OCI-LY7 (cell line): ENCODE results near the gene AQP11. TPM values are rescaled to one million over a fixed set of nuclear protein-coding genes. Genes with fewer than 3 reads are reported as not detected.
A peak's percentile ranks its signal among the peaks of the same experiment; 100 is the strongest.
"Not testable (repeated sequence)": the region's sequence is repeated elsewhere in the genome, so short reads cannot be mapped to it uniquely, and the experiment has no call there.

ENCODE experiments used
- BruUV-seq: library from RNA; stranded (reverse); fragments of 400-500 nt; replicated peaks from 2 replicates; lab custom pipeline; 2021; lab: Mats Ljungman, UMichigan
- CTCF ChIA-PET: fragments of 300-600 bp; sonication (Branson Sonifier 250); formaldehyde crosslinking; loops from one replicate; lab custom pipeline; 2022; ENCODE audit warnings: antibody characterized with exemption; ENCODE audit not compliant: unreplicated experiment; lab: Charles Lee
- POLR2A ChIA-PET: fragments of 300-600 bp; sonication (Branson Sonifier 250); formaldehyde crosslinking; loops from one replicate; lab custom pipeline; 2022; ENCODE audit warnings: antibody characterized with exemption; lab: Charles Lee
- DNase-seq: peaks from one replicate; pipeline ENCODE4 v3.0.0-alpha.2; 2015; ENCODE audit warnings: low spot score
- H2AFZ ChIP-seq: fragments of 200-600 bp; sonication (generic), shearing (Covaris generic); 2 replicates; pipeline ENCODE4 v1.6.1; 2014; ENCODE audit warnings: mild to moderate bottlenecking, antibody characterized with exemption, low read length, moderate library complexity
- H3K27ac ChIP-seq: fragments of 200-600 bp; sonication (generic); 2 replicates; pipeline ENCODE4 v1.5.1; 2014; ENCODE audit warnings: mixed run types, low read depth, mild to moderate bottlenecking, moderate library complexity, low read length, inconsistent platforms; ENCODE audit not compliant: poor library complexity, severe bottlenecking
- H3K36me3 ChIP-seq: fragments of 200-600 bp; sonication (generic); 2 replicates; pipeline ENCODE4 v1.6.1; 2014; ENCODE audit warnings: mild to moderate bottlenecking, antibody characterized with exemption, low read length, moderate library complexity, mixed read lengths; ENCODE audit not compliant: insufficient read depth
- H3K4me1 ChIP-seq: fragments of 200-600 bp; sonication (generic); 2 replicates; pipeline ENCODE4 v1.5.1; 2014; ENCODE audit warnings: mild to moderate bottlenecking, low read length; ENCODE audit not compliant: insufficient read depth, poor library complexity, severe bottlenecking
- H3K4me2 ChIP-seq: fragments of 200-600 bp; sonication (generic); 2 replicates; pipeline ENCODE4 v1.6.1; 2014; ENCODE audit warnings: mild to moderate bottlenecking, low read length
- H3K4me3 ChIP-seq: fragments of 200-600 bp; sonication (generic); 2 replicates; pipeline ENCODE4 v1.5.1; 2014; ENCODE audit warnings: mild to moderate bottlenecking, low read depth, low read length; ENCODE audit not compliant: poor library complexity, severe bottlenecking
- H3K79me2 ChIP-seq: fragments of 200-600 bp; sonication (generic); 2 replicates; pipeline ENCODE4 v1.6.1; 2016; ENCODE audit warnings: low read depth, mild to moderate bottlenecking, low read length, moderate library complexity, mixed read lengths; ENCODE audit not compliant: insufficient read depth
- H3K9me2 ChIP-seq: fragments of 200-600 bp; sonication (generic); 2 replicates; pipeline ENCODE4 v1.6.1; 2016; ENCODE audit warnings: mild to moderate bottlenecking, low read length, mixed read lengths; ENCODE audit not compliant: insufficient read depth
- H3K9me3 ChIP-seq: fragments of 200-600 bp; sonication (generic); 2 replicates; pipeline ENCODE4 v1.6.1; 2014; ENCODE audit warnings: mild to moderate bottlenecking, mixed run types, low read length, mixed read lengths
- H4K20me1 ChIP-seq: fragments of 200-600 bp; sonication (generic); 2 replicates; pipeline ENCODE4 v1.6.1; 2014; ENCODE audit warnings: mild to moderate bottlenecking, antibody characterized with exemption, low read length, moderate library complexity, mixed read lengths; ENCODE audit not compliant: insufficient read depth
- EZH2phosphoT487 ChIP-seq: fragments of 200-600 bp; sonication (generic); IDR thresholded peaks from 2 replicates; pipeline ENCODE4 v1.6.1; 2018; ENCODE audit warnings: low read depth, borderline replicate concordance, mild to moderate bottlenecking, mixed run types, antibody characterized with exemption, low read length, moderate library complexity, mixed read lengths
- intact Hi-C: fragments of 100-400 bp; cut with micrococcal nuclease; formaldehyde crosslinking; loops from one replicate; pipeline ENCODE4 v1.10.0; 2022; ENCODE audit not compliant: unreplicated experiment
- total RNA-seq, 2 experiments: library from RNA; depleted of rRNA in 1 of 2; stranded (reverse); fragments of >200 nt in 1 of 2; shearing (Covaris generic) in 1 of 2; gene quantifications; 2 replicates each; pipeline ENCODE4 v1.2.3, GENCODE V29; 2014 to 2022
- TF ChIP-seq, protein P1 (sequence below): fragments of 200-600 bp; sonication (generic); conservative IDR thresholded peaks from 2 replicates; pipeline ENCODE4 v1.5.1; 2014; ENCODE audit warnings: mild to moderate bottlenecking, antibody characterized with exemption, low read length, moderate library complexity, mixed read lengths

AQP11 gene
- total RNA-seq, 2 experiments from 2014 or later: not detected

DNA sequence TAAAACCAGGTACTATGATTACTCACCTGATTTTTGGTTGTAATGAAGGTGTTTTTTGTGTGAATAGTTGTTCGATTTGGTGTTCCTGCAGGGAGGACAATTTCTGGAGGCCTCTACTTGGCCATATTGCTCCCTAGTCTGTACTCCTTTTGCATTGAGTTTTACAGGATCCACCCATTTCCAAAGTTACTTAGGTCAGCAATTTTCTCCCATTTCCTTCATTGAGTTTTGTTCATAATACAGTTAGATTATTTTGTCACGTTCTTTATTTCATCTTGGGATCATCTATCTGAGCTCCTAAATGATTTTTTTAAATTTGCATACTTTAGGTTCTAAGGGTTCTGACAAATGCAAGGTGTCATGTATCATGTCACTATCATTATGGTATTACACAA, 20.1 kb upstream of the AQP11 start:
- Histone ChIP-seq H3K36me3 (no peaks in the 10 kb centered on the region), H3K9me2 (no peaks in the 10 kb centered on the region), H3K4me3 (no peak overlapping the region), H4K20me1 (no peaks in the 10 kb centered on the region), H3K4me2 (no peak overlapping the region), H3K79me2 (no peaks in the 10 kb centered on the region), H3K4me1 (no peaks in the 10 kb centered on the region), H3K27ac (no peak overlapping the region), H2AFZ (no peak overlapping the region), H3K9me3 (no peaks in the 10 kb centered on the region)
- POLR2A ChIA-PET: no interaction called here
- CTCF ChIA-PET: no interaction called here
- DNase-seq: no peak
- no peak for TF ChIP-seq EZH2phosphoT487
- TF ChIP-seq, protein P1, sequence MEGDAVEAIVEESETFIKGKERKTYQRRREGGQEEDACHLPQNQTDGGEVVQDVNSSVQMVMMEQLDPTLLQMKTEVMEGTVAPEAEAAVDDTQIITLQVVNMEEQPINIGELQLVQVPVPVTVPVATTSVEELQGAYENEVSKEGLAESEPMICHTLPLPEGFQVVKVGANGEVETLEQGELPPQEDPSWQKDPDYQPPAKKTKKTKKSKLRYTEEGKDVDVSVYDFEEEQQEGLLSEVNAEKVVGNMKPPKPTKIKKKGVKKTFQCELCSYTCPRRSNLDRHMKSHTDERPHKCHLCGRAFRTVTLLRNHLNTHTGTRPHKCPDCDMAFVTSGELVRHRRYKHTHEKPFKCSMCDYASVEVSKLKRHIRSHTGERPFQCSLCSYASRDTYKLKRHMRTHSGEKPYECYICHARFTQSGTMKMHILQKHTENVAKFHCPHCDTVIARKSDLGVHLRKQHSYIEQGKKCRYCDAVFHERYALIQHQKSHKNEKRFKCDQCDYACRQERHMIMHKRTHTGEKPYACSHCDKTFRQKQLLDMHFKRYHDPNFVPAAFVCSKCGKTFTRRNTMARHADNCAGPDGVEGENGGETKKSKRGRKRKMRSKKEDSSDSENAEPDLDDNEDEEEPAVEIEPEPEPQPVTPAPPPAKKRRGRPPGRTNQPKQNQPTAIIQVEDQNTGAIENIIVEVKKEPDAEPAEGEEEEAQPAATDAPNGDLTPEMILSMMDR: no peak
- intact Hi-C loops: no loop called here
- no TSS peak for BruUV-seq

DNA sequence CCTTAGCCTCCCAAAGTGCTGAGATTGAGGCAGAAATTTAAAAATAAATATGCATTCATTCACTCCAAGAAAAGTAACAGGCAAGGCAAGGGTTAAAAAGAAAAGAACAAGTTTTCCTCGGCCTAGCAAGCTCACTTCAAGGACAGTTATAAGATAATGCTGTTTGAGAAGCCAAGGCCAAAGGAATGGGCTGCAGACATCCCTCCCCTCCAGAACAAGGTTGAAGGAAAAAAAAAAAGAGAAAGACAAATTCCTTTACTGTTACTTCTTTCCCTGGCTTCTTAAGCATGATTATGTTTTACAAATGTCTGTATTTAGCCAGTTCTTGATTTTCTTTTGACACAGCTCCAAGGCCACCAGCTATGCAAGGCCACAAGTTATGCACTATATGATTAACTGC, 18.9 kb upstream of the AQP11 start:
- H3K36me3 ChIP-seq, H4K20me1 ChIP-seq, POLR2A ChIA-PET, CTCF ChIA-PET, H3K79me2 ChIP-seq, H3K27ac ChIP-seq, H3K4me2 ChIP-seq, BruUV-seq, intact Hi-C loops, H3K4me3 ChIP-seq, H3K4me1 ChIP-seq, H2AFZ ChIP-seq, H3K9me2 ChIP-seq, DNase-seq, H3K9me3 ChIP-seq: not testable (repeated sequence)

DNA sequence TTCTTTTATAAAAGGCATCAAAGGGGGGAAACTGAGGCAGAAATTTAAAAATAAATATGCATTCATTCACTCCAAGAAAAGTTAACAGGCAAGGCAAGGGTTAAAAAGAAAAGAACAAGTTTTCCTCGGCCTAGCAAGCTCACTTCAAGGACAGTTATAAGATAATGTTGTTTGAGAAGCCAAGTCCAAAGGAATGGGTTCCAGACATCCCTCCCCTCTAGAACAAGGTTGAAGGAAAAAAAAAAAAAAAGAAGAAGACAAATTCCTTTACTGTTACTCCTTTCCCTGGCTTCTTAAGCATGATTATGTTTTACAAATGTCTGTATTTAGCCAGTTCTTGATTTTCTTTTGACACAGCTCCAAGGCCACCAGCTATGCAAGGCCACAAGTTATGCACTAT, 14.3 kb upstream of the AQP11 start:
- DNase-seq, CTCF ChIA-PET, H4K20me1 ChIP-seq, H3K79me2 ChIP-seq, H3K4me2 ChIP-seq, H3K4me1 ChIP-seq, intact Hi-C loops, H3K36me3 ChIP-seq, H3K4me3 ChIP-seq, H3K27ac ChIP-seq, H3K9me2 ChIP-seq, BruUV-seq, POLR2A ChIA-PET, H2AFZ ChIP-seq, H3K9me3 ChIP-seq: not testable (repeated sequence)

DNA sequence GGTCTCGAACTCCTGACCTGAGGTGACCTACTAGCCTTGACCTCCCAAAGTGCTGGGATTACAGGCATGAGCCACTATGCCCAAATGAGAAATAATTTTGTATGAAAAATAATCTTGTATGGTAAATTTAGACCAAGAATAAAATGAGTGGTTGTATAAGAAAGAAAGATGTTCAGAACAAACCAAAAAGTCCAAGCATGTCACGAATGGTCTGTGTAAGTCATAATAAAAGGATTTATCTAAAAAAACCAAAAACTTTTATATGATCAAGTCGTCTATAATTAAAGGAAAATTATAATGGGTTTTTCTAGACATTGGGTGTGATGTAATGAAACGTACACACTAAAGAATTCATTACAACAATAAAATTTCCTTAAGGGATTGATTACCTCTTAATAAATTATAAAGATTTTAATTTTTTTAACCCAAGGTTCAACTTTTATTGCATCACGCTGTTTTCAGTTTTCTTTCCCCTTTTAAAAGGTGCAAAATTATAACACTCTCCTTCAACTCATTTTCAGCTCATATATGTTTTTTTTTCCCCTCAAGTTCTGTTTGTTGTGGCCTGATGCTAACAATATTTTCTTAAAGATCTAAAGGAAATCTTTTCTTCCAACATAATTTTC, 8.9 kb upstream of the AQP11 start:
- BruUV-seq: no TSS peak
- Histone ChIP-seq H3K4me2 (no peak overlapping the region), H3K27ac (no peak overlapping the region), H4K20me1 (no peaks in the 10 kb centered on the region), H2AFZ (no peak overlapping the region), H3K9me2 (no peaks in the 10 kb centered on the region), H3K4me3 (no peak overlapping the region), H3K79me2 (no peaks in the 10 kb centered on the region), H3K36me3 (no peaks in the 10 kb centered on the region), H3K4me1 (no peaks in the 10 kb centered on the region), H3K9me3 (peaks cover 38% of the 10 kb centered on the region)
- intact Hi-C loops: no loop called here
- ChIA-PET CTCF (no interaction called here), POLR2A (no interaction called here)
- TF ChIP-seq, protein P1: no peak
- no peak for TF ChIP-seq EZH2phosphoT487
- DNase-seq: peak; percentile 68
